Measurements from ENCODE around the gene COX6B1. TPM values are rescaled to one million over a fixed set of nuclear protein-coding genes. Genes with fewer than 3 reads are reported as not detected.

COX6B1 gene
- total RNA-seq, 1 experiment from 2014 or later = 213 TPM

DNA sequence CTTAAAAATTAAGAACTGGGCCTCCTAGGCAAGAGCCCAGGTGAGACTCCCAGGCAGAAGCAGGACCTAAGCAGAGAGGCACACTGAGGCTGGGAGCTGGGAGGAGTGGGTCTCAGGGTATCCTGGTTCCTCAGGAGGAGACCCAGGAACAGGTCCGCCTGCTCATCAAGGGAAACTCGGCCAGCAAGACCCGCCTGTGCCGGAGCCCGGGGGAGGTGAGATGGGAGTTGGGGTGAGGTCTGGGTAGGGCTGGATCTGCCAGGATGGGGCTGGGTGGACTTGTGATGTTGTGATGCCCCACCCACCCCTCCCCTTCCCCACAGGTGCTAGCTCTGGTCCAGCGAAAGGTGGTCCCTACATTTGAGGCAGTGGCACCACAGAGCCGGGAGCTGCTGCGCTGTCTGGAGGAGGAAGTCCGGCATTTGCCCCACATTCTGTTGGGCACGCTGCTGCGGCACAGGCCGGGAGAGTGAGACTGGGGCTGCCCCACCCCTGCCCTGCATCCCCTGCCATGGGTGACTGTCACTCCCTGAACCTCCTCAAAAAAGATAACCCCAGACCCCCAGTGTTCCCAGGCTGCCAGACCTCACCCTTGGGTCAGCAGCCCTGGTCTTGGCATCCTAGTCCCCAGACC lies 28.7 kb upstream of the COX6B1 start:
- Mint-ChIP-seq H3K27ac (ENCODE audit: low read depth, unreplicated experiment) (no peak overlapping the region), H3K27me3 (ENCODE audit: insufficient read depth, unreplicated experiment) (no peaks in the 10 kb centered on the region), H3K36me3 (ENCODE audit: insufficient read depth, unreplicated experiment) (peaks cover 14% of the 10 kb centered on the region), H3K4me3 (ENCODE audit: unreplicated experiment) (no peak overlapping the region), H3K9me3 (ENCODE audit: unreplicated experiment) (no peaks in the 10 kb centered on the region), H3K4me1 (ENCODE audit: insufficient read depth, unreplicated experiment) (no peaks in the 10 kb centered on the region)
- POLR2A ChIA-PET = no interaction called here
- DNase-seq (ENCODE audit: unreplicated experiment) = no peak
- CTCF ChIA-PET = interaction anchor here (0.7 kb wide), 1 partner anchor 73 kb away, joined by 4 read pairs; no protein-coding TSS in a partner anchor
- BruUV-seq (replicated peaks) = no TSS peak
- TF ChIP-seq, protein P1, sequence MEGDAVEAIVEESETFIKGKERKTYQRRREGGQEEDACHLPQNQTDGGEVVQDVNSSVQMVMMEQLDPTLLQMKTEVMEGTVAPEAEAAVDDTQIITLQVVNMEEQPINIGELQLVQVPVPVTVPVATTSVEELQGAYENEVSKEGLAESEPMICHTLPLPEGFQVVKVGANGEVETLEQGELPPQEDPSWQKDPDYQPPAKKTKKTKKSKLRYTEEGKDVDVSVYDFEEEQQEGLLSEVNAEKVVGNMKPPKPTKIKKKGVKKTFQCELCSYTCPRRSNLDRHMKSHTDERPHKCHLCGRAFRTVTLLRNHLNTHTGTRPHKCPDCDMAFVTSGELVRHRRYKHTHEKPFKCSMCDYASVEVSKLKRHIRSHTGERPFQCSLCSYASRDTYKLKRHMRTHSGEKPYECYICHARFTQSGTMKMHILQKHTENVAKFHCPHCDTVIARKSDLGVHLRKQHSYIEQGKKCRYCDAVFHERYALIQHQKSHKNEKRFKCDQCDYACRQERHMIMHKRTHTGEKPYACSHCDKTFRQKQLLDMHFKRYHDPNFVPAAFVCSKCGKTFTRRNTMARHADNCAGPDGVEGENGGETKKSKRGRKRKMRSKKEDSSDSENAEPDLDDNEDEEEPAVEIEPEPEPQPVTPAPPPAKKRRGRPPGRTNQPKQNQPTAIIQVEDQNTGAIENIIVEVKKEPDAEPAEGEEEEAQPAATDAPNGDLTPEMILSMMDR (IDR thresholded peaks at IDR 0.05; ENCODE audit: unreplicated experiment) = no peak
- intact Hi-C loops (cut with micrococcal nuclease) = no loop called here

DNA sequence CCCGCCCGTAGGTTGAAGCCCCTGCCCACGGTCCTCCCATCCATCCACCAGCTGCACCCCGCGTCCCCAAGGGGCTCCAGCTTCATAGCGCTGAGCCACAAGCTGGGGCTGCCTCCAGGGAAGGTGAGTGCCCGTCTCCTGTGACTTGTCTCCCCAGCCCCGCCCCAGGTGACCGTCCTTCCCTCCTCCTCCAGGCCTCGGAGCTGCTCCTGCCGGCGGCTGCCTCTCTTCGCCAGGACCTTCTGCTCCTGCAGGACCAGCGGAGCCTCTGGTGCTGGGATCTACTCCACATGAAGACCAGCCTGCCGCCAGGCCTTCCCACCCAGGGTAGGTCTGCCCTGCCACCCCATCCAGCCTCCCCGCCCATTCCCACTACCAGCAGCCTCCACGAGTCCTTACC lies 28.1 kb upstream of the COX6B1 start:
- Mint-ChIP-seq H3K36me3 (ENCODE audit: insufficient read depth, unreplicated experiment) (peaks cover 14% of the 10 kb centered on the region), H3K27me3 (ENCODE audit: insufficient read depth, unreplicated experiment) (no peaks in the 10 kb centered on the region), H3K9me3 (ENCODE audit: unreplicated experiment) (no peaks in the 10 kb centered on the region), H3K4me3 (ENCODE audit: unreplicated experiment) (no peak overlapping the region), H3K27ac (ENCODE audit: low read depth, unreplicated experiment) (no peak overlapping the region), H3K4me1 (ENCODE audit: insufficient read depth, unreplicated experiment) (no peaks in the 10 kb centered on the region)
- TF ChIP-seq, protein P1 (IDR thresholded peaks at IDR 0.05; ENCODE audit: unreplicated experiment) = no peak
- intact Hi-C loops (cut with micrococcal nuclease) = no loop called here
- ChIA-PET CTCF (interaction anchor here (0.6 kb wide), 1 partner anchor 117 kb away, joined by 3 read pairs; no protein-coding TSS in a partner anchor), POLR2A (interaction anchor here (0.6 kb wide), 1 partner anchor 146 kb away, joined by 3 read pairs; no protein-coding TSS in a partner anchor)
- DNase-seq (ENCODE audit: unreplicated experiment) = no peak
- BruUV-seq (replicated peaks) = no TSS peak

DNA sequence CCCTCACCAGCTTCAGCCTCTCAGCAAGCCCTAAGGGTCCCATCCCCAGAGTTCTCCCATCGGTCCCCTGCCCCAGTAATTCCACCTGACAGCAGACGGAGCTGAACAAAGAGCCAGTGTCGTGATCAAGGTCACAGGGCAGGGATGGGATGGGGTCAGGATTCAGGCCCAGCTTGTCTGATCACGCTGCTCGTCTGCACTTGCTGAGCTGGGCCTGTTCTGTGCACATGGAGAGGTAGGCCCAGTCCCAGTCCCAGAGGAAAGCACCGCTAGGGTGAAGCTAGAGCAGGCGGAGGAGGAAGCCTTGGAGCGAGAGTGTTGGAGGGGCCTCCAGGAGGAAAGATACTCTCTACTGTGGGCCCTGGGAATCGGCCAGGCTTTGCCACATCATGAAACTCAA lies 26.4 kb upstream of the COX6B1 start:
- DNase-seq (ENCODE audit: unreplicated experiment) = no peak
- ChIA-PET CTCF (no interaction called here), POLR2A (no interaction called here)
- Mint-ChIP-seq H3K36me3 (ENCODE audit: insufficient read depth, unreplicated experiment) (peaks cover 6% of the 10 kb centered on the region), H3K4me1 (ENCODE audit: insufficient read depth, unreplicated experiment) (no peaks in the 10 kb centered on the region), H3K4me3 (ENCODE audit: unreplicated experiment) (no peak overlapping the region), H3K9me3 (ENCODE audit: unreplicated experiment) (no peaks in the 10 kb centered on the region), H3K27me3 (ENCODE audit: insufficient read depth, unreplicated experiment) (no peaks in the 10 kb centered on the region), H3K27ac (ENCODE audit: low read depth, unreplicated experiment) (no peak overlapping the region)
- intact Hi-C loops (cut with micrococcal nuclease) = no loop called here
- BruUV-seq (replicated peaks) = no TSS peak
- TF ChIP-seq, protein P1 (IDR thresholded peaks at IDR 0.05; ENCODE audit: unreplicated experiment) = no peak

DNA sequence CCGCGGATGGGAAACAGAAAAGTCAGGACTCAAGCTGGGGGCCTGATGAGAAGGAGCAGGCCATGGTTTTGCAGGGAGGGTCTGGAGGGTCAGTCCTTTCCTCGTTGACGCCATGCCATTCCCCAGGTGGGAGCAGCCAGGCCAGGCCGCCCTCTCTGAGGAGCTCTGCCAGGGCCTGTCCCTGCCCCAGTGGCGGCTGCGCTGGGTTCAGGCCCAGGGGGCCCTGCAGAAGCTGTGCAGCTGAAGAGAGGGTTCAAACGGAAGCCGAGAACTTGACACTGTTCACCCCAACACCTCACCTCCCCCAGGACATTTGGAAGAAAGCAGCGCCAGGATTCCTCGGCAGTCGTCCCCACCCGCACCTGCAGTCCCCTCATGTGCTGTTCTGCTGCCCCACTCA lies 25.4 kb upstream of the COX6B1 start:
- no peak for DNase-seq (ENCODE audit: unreplicated experiment)
- BruUV-seq (replicated peaks) = no TSS peak
- ChIA-PET CTCF (interaction anchor here (0.7 to 1.2 kb wide), 3 partner anchors 31 to 154 kb away, joined by 3 read pairs; no protein-coding TSS in a partner anchor), POLR2A (no interaction called here)
- Mint-ChIP-seq H3K4me3 (ENCODE audit: unreplicated experiment) (no peak overlapping the region), H3K9me3 (ENCODE audit: unreplicated experiment) (no peaks in the 10 kb centered on the region), H3K36me3 (ENCODE audit: insufficient read depth, unreplicated experiment) (peaks cover 6% of the 10 kb centered on the region), H3K27me3 (ENCODE audit: insufficient read depth, unreplicated experiment) (no peaks in the 10 kb centered on the region), H3K4me1 (ENCODE audit: insufficient read depth, unreplicated experiment) (no peaks in the 10 kb centered on the region), H3K27ac (ENCODE audit: low read depth, unreplicated experiment) (no peak overlapping the region)
- TF ChIP-seq, protein P1 (IDR thresholded peaks at IDR 0.05; ENCODE audit: unreplicated experiment) = no peak
- intact Hi-C loops (cut with micrococcal nuclease) = no loop called here
